DMS79 treated with DMSO at 0.1 percent for 48 hours (cell line): Measurements from ENCODE around the gene KCNG1.

Experiments used
- DNase-seq: peaks from one replicate; lab custom pipeline; 2025; lab: John Stamatoyannopoulos, UW

The KCNG1 gene

GRCh38 chr20:51036226-51036625, 13.3 kb upstream of the KCNG1 start:
- DNase-seq = no peak

- no peak for DNase-seq
Observed at GRCh38 chr20:51034988-51035656, 12.2 kb upstream of the KCNG1 start.

GRCh38 chr20:51034476-51034875, 11.6 kb upstream of the KCNG1 start:
- DNase-seq = no peak

DNA sequence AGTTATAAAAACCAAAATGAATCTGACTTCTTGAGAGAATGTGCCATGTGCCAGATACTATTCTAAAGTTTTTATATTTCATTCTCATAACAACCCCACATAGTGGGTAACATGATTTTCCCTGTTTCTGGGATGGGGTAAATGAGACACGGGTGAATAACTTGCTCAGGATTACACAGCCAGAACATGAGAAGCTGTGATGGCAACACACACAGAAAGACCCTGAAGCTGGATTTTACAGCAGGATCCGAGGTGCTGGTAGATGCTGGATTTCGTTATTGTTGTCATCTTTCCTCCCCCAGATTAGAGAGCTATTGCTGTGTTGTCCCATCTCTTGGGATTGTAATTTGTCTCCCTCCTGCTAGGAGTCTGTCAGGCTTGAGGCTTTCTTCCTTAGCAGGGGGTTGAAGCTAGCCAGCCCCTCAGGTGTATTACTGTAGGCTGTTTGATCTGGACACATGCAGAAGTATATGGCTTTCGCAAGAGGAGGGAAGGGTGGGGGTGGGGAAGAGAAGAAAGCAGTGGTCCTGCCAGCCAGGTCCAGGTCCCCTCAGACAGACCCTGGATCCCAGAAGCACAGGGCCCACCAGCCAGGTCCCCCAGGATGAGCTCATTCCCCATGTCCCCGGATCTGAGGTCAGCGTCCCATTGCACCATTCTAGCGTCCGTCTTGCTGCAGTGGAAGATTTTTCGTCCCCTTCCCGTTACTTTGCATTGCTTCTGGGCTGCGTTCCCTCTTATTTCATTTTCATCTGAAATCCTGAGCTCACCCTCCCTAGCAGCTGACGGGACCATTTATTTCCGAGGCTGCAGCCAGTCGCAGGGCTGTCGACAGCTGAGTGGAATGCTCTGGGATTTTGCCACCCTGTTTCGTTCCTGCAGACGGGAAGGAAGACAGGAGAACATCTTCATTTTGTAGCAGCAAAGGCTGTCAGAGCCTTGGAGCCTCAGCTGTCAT, 7.3 kb upstream of the KCNG1 start:
- DNase-seq = no peak

DNA sequence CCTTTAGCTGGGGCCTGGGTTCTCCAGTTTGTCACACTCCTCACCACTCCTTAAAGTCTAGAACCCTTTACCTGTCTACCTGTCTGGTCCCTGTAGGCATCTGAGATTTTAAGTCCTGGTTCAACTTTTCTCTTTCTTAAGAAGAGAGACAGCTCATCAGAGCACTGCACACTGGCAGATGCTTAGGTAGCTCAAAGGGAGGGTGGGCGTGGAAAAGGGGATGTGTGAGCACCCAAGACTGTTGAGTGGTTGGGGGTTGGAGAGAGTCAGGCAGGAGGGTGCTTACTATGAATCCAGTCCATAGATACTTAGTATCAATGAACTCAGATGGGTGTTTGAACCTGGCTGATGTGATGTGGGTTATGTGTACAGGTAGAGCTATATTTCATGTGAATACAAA, 6.6 kb upstream of the KCNG1 start:
- DNase-seq = no peak

- no peak for DNase-seq
Observed at GRCh38 chr20:51028616-51029212, 5.8 kb upstream of the KCNG1 start.

GRCh38 chr20:51027035-51027795, 4.3 kb upstream of the KCNG1 start:
- DNase-seq = no peak

DNA sequence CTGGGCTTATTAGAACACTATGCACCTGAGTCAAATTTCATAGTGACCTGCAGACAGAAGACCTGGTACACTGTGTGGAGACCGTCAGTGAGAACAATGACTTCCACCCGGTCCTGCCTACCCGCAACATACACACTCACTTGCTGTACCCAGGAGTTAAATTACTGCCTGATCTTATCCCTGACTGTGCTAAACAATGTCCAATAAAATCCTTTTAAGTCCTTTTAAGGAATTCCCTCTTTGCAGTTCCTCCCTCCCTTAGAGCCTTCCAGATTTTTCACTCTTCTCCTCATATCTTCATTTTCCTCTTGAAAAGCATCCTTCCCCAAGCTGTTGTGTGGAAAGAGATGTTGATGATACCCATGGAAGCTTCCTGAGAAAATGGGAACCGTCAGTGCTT, 3.4 kb upstream of the KCNG1 start:
- no peak for DNase-seq

DNA sequence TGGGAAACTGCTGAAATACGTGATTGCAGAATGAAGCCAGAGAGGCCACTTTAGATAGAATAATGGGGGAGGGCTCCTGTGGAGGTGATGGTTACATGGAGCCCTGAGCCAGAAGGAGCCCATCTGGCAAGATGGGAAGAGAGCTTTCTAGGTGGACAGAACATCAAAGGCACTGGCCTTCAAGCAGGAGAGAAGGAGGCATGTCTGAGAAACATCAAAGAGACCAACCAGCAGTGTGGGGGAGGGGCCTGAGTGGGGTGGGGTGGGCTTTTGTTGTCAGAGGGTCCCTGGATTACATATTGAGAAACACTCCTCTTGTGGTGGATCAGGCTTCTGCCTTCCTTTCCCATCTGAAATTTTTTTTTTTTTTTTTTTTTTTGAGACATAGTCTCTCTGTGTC, 1.9 kb upstream of the KCNG1 start:
- no peak for DNase-seq

DNA sequence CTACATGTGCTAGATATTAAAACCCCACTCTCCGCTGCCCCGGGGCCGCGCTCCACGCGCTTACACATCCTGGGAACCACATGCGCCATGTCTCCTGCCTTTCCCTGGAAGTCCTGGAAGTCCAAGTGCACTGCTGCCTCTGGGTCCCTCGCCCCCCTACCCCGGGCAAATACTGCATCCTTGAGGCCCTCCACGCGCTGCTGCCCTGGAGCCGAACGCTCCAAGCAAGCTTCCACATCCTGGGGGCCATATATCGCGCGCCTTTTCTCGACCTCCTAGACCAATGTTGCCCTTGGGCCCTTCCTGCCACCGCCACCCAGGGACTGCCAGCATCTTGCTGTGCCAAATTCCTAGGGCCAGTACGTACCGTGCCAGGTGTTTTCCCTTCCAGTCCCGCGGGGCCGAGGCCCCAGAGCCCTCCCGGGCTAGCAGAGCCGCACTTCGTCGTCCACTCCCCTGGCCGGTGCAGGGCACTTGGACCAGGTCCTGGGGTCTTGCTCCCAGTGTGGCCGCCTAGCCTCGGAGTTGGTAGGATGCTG, 779 bp upstream of the KCNG1 start:
- DNase-seq = no peak

DNA sequence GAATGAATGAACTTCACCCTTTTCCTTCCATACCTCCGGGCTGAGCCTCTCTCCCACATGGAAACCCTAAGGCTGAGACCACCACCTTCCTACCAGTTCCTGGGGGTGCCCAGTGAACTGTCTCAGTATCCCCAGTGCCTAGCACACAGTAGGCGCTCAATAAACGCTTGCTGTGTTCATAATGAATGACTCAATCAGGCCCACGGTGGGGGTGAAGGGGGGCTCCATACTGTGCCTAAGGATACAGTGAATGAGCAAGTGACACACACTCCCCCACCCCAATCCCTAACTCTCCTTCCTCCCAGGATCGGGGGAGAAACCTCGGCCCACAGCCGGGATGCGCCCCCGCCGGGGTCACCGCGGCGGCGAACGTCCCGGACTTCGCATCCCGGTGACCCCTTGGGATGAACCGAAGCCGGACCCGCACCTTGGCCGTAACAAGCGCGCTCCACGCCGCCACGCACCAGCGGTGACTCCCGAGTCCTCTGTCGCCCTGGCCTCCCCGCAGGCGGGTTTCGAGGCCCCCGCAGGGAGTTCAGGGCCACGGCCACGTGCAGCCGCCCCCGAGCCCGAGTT, 592 bp downstream of the KCNG1 start:
- no peak for DNase-seq

GRCh38 chr20:51021067-51022025, 1.6 kb downstream of the KCNG1 start:
- DNase-seq = no peak

- no peak for DNase-seq
Observed at GRCh38 chr20:51020657-51021056, 2.2 kb downstream of the KCNG1 start.

- no peak for DNase-seq
Observed at GRCh38 chr20:51019656-51020592, 3.0 kb downstream of the KCNG1 start.

- DNase-seq = no peak
Observed at GRCh38 chr20:51017251-51017650, 5.7 kb downstream of the KCNG1 start.

DNA sequence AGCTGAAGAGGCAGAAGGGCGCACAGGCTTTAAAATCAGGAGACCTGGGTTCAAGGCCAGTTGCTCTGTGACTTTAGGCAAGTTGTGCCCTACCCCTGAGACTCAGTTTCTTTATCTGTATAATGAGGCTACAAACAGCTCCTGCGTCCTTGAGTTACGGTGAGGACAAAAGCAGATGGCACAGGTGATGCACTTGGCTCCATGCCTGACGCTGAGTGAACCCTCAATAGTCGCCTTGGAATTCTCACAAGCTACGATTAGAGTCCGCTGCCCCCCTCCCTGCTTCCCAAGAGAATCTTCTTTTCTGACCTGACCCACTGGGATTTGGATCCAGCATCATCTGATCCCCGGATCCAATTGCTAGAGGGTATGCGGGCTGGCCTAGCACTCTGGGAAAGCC, 6.4 kb downstream of the KCNG1 start:
- no peak for DNase-seq

GRCh38 chr20:51014797-51015722, 7.8 kb downstream of the KCNG1 start:
- DNase-seq = no peak
